Stomach smooth muscle (tissue), 2 donors: ENCODE measurements around the gene RAB18.
"Not testable (repeated sequence)": the region's sequence is repeated elsewhere in the genome, so short reads cannot be mapped to it uniquely, and the experiment has no call there.

Experiments used
- H3K27ac ChIP-seq: one replicate; pipeline ENCODE4 v1.7.0; 2013; ENCODE audit warnings: mild to moderate bottlenecking, low read length, inconsistent platforms
- H3K27me3 ChIP-seq, 2 donors: one replicate each; pipeline ENCODE4 v1.7.0; 2013; ENCODE audit warnings: low read length in 2 of 2; ENCODE audit not compliant: insufficient read depth in 2 of 2, control insufficient read depth in 1 of 2
- H3K36me3 ChIP-seq, 2 donors: one replicate each; pipeline ENCODE4 v1.7.0; 2013; ENCODE audit warnings: low read length in 2 of 2; ENCODE audit not compliant: control insufficient read depth in 2 of 2, insufficient read depth in 2 of 2
- H3K4me1 ChIP-seq: one replicate; pipeline ENCODE4 v1.7.0; 2013; ENCODE audit warnings: low read length; ENCODE audit not compliant: control insufficient read depth, insufficient read depth
- H3K4me3 ChIP-seq, 2 donors: one replicate each; pipeline ENCODE4 v1.7.0; 2013; ENCODE audit warnings: low read length in 2 of 2
- H3K9ac ChIP-seq, 2 donors: one replicate each; pipeline ENCODE4 v1.7.0; 2013; ENCODE audit warnings: low read length in 2 of 2, mild to moderate bottlenecking in 1 of 2
- H3K9me3 ChIP-seq, 2 donors: one replicate each; pipeline ENCODE4 v1.7.0; 2013; ENCODE audit warnings: low read length in 2 of 2; ENCODE audit not compliant: control insufficient read depth in 2 of 2
- donor health status: healthy.
- donor health status: Pancreatic carcinoma.

Gene RAB18

DNA sequence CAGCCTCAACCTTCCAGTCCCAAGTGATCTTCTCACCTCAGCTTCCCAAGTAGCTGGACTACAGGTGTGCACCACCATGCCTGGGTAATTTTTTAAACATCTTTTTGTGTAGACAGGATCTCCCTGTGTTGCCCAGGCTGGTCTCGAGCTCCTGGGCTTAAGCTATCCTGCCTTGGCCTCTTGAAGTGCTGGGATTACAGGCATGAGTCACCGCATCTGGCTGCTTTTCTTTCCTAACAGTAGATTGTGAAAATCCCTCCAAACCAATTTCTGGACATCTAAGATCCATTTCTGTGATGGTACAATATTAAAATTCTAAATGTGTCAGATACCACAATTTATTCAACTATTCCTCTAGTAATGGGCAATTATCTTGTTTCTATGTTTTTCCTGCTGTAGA lies 38.7 kb downstream of the RAB18 start:
- Histone ChIP-seq H3K27me3 (no peaks in the 10 kb centered on the region), H3K9me3 (no peaks in the 10 kb centered on the region), H3K9ac (no peak overlapping the region), H3K27ac (no peak overlapping the region), H3K36me3 (peaks cover 15 to 16% of the 10 kb centered on the region in 2 donors), H3K4me3 (no peak overlapping the region), H3K4me1 (no peaks in the 10 kb centered on the region)

- Histone ChIP-seq H3K9ac (no peak overlapping the region), H3K36me3 (peaks cover 5 to 14% of the 10 kb centered on the region in 2 donors), H3K27ac (no peak overlapping the region), H3K4me3 (no peak overlapping the region), H3K4me1 (no peaks in the 10 kb centered on the region), H3K9me3 (no peaks in the 10 kb centered on the region), H3K27me3 (no peaks in the 10 kb centered on the region)
These were observed 42.9 kb downstream of the RAB18 start for GRCh38 chr10:27547047-27547446.

- Histone ChIP-seq H3K36me3 (peaks cover 5 to 14% of the 10 kb centered on the region in 2 donors), H3K9ac (no peak overlapping the region), H3K9me3 (no peaks in the 10 kb centered on the region), H3K27ac (no peak overlapping the region), H3K4me1 (no peaks in the 10 kb centered on the region), H3K27me3 (no peaks in the 10 kb centered on the region), H3K4me3 (no peak overlapping the region)
These were observed 43.4 kb downstream of the RAB18 start for GRCh38 chr10:27547482-27547881.

- Histone ChIP-seq H3K36me3 (peaks cover under 1 to 5% of the 10 kb centered on the region in 2 donors), H3K27ac (no peak overlapping the region), H3K4me1 (no peaks in the 10 kb centered on the region), H3K9ac (no peak overlapping the region), H3K4me3 (no peak overlapping the region), H3K9me3 (no peaks in the 10 kb centered on the region), H3K27me3 (no peaks in the 10 kb centered on the region)
These were observed 46.7 kb downstream of the RAB18 start for GRCh38 chr10:27550823-27551222.

GRCh38 chr10:27558612-27559020 lies 54.5 kb downstream of the RAB18 start:
- H3K9me3 ChIP-seq: no peaks in the 10 kb centered on the region
- peaks cover 2% of the 10 kb centered on the region for H3K4me1 ChIP-seq
- H3K27me3 ChIP-seq: no peaks in the 10 kb centered on the region
- H3K36me3 ChIP-seq: no peaks in the 10 kb centered on the region
- no peak overlapping the region for H3K4me3 ChIP-seq
- H3K27ac ChIP-seq: no peak overlapping the region
- H3K9ac ChIP-seq: no peak overlapping the region

DNA sequence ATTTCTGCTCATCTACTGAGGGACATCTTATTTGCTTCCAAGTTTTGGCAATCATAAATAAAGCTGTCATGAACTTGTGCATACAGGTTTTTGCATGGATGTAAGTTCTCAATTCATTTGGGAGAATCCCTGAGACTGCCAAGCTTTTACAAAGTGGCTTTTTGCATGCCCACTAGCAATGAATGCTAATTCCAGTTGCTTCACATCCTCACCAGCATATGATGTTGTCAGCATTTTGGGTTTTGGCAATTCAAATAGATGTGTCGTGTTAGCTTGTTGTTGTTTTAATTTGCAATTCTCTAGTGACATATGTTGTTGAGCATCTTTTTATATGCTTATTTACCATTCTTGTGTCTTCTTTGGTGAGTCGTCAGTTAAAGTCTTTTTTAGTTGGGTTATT lies 57.2 kb downstream of the RAB18 start:
- H3K27ac ChIP-seq: no peak overlapping the region
- no peak overlapping the region for H3K9ac ChIP-seq
- no peaks in the 10 kb centered on the region for H3K27me3 ChIP-seq
- H3K4me1 ChIP-seq: peaks cover 2% of the 10 kb centered on the region
- H3K9me3 ChIP-seq: no peaks in the 10 kb centered on the region
- no peak overlapping the region for H3K4me3 ChIP-seq
- H3K36me3 ChIP-seq: no peaks in the 10 kb centered on the region

GRCh38 chr10:27564398-27564797 lies 60.3 kb downstream of the RAB18 start:
- H3K27me3 ChIP-seq: no peaks in the 10 kb centered on the region
- no peaks in the 10 kb centered on the region for H3K36me3 ChIP-seq
- H3K4me1 ChIP-seq: no peaks in the 10 kb centered on the region
- no peak overlapping the region for H3K4me3 ChIP-seq
- no peaks in the 10 kb centered on the region for H3K9me3 ChIP-seq
- H3K27ac ChIP-seq: no peak overlapping the region
- H3K9ac ChIP-seq: no peak overlapping the region

- no peak overlapping the region for H3K27ac ChIP-seq
- no peaks in the 10 kb centered on the region for H3K27me3 ChIP-seq
- no peaks in the 10 kb centered on the region for H3K9me3 ChIP-seq
- H3K9ac ChIP-seq: no peak overlapping the region
- no peaks in the 10 kb centered on the region for H3K36me3 ChIP-seq
- no peak overlapping the region for H3K4me3 ChIP-seq
- H3K4me1 ChIP-seq: no peaks in the 10 kb centered on the region
These were observed 60.8 kb downstream of the RAB18 start for GRCh38 chr10:27564880-27565279.

DNA sequence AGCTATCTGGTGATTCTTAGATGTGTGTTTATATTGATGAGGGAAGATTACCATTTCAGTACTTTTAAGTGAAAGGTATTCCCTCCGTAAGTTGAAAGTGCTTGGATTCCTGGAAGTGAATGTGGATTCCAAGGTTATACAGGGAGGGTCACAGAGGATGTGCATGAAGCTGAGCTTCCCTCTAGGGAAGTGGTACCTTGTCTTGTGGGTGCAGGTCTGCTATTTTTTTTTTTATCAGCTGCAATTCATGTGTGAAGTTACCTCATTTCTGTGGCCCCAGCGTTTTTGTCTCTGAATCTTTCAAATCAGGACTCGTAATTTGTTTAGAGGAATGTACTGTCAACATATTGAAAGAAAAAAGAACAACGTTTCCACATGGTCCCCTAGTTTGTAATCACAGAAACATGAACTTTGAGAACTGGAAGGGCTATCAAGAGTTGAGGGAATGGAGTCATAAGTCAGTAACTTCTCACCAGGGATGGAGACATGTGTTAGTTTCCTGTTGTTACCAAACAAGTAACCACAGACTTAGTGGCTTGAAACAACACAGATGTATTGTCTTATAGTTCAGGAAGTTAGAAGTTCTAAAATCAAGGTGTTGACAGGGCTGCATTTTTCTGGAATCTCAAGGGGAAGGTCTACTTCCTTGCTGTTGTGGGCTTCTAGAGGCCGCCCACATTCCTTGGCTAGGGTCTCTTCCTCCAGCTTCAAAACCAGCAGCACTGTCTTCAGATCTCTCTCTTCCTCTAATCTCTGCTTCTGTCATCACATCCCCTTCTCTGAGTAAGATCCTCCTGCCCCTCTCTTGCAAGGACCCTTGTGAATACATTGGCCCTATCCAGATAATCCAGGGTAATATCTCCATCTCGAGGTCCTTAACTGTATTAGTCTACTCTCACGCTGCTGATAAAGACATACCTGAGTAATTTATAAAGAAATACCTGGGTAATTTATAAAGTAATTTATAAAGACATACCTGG lies 64.4 kb downstream of the RAB18 start:
- no peaks in the 10 kb centered on the region for H3K36me3 ChIP-seq
- H3K9me3 ChIP-seq: no peaks in the 10 kb centered on the region
- no peak overlapping the region for H3K4me3 ChIP-seq
- no peaks in the 10 kb centered on the region for H3K4me1 ChIP-seq
- no peak overlapping the region for H3K9ac ChIP-seq
- H3K27me3 ChIP-seq: no peaks in the 10 kb centered on the region
- H3K27ac ChIP-seq: no peak overlapping the region

DNA sequence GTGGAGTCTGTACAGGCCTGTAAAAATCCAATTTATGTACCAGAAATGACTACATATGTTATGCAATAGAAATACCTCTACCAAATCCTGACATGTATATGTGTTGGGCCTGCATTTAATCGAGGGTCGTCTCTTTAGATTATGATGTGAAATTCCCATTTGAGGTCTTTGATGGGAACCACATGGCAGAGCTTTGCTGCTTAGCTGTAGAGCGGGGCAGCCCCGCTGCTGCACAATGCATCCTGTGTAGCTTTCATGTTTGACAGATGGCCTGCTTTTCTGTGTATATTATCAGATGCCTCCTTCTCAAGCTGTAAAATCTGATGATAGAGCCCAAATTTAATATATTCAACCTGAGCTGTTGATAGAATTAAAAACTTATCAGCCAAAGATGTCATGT lies 65.8 kb downstream of the RAB18 start:
- H3K36me3 ChIP-seq: no peaks in the 10 kb centered on the region
- no peaks in the 10 kb centered on the region for H3K27me3 ChIP-seq
- no peaks in the 10 kb centered on the region for H3K4me1 ChIP-seq
- no peak overlapping the region for H3K4me3 ChIP-seq
- no peak overlapping the region for H3K27ac ChIP-seq
- H3K9me3 ChIP-seq: no peaks in the 10 kb centered on the region
- no peak overlapping the region for H3K9ac ChIP-seq

GRCh38 chr10:27577038-27577437 lies 72.9 kb downstream of the RAB18 start:
- H3K36me3 ChIP-seq: not testable (repeated sequence)

More at GRCh38 chr10:27577038-27577437, 72.9 kb downstream of the RAB18 start:
- not testable (repeated sequence) for H3K27ac ChIP-seq, H3K4me1 ChIP-seq, H3K4me3 ChIP-seq, H3K9ac ChIP-seq, H3K27me3 ChIP-seq, H3K9me3 ChIP-seq
